GM21528 (cell line): ENCODE measurements around the gene ABHD4.

Experiments used
- ATAC-seq: cut with Tn5 transposase; IDR thresholded peaks from one replicate; pipeline ENCODE4 v1.9.1; 2021; ENCODE audit warnings: mild to moderate bottlenecking, moderate library complexity; ENCODE audit not compliant: unreplicated experiment, low FRiP score

The ABHD4 gene

DNA sequence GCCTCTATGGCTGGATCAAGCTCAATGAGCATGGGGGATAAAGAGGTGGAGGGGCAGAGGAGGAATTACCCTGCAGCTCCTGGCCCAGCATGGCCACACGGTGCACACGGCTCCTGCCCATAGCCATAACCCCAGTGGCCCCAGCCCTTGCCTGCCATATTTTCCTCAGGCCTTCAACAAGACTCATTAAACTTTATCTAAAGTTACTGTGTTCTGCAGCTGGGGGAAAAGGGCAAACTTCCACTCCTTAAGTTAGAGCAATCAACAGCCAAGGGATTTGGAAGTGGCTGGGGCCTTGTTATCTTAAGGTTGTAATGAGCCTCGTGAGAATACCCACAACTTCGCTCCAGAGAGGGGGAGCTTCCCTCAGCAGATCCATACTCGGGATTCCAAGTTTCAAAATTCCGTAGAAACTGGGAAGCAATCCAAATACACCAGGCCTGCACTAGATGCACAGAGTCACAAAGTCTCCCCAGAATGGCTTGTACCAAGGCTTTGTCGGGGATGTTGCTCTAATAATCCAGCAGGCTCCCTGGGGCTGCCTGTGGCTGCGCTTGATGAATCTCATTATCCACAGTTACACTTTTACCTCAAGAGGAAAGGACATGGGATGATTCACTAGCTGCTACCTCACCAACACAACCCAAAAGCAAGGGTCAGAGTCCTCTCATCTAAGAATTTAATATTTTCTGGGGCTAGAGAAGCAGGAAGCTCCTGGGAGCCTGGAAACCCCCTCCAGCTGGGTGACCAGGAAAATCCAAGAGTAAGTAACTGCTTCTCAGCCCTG is 59.0 kb downstream of the ABHD4 start:
- no peak for ATAC-seq

GRCh38 chr14:22657861-22658260 is 59.8 kb downstream of the ABHD4 start:
- no peak for ATAC-seq

- ATAC-seq: no peak
Measured at GRCh38 chr14:22658946-22659345, 60.8 kb downstream of the ABHD4 start.

- ATAC-seq: no peak
Measured at GRCh38 chr14:22660654-22661053, 62.6 kb downstream of the ABHD4 start.
